Stomach (tissue), 4 donors: ENCODE measurements around the gene CFTR.

ENCODE experiments used
- CTCF ChIP-seq, 7 experiments: fragments of 450-650 bp in 4 of 7; fragments of 200-600 bp in 3 of 7; sonication (generic) in 3 of 7; IDR thresholded peaks; one replicate each; pipeline ENCODE4 v1.5.1; 2016 to 2019; ENCODE audit warnings: antibody characterized with exemption in 7 of 7, control low read depth in 2 of 7, mild to moderate bottlenecking in 1 of 7
- EP300 ChIP-seq: sonication (generic); formaldehyde crosslinking; IDR thresholded peaks from one replicate; pipeline ENCODE4 v1.6.1; 2017; ENCODE audit warnings: antibody characterized with exemption

GRCh38 chr7:117686311-117686935 lies 206.6 kb downstream of the CFTR start:
- TF ChIP-seq CTCF (IDR thresholded peaks at IDR 0.05) (no peak), EP300 (no peak)
